Endothelial cell of umbilical vein (primary cell): ENCODE data around the gene TMEM214. TPM values are rescaled to one million over a fixed set of nuclear protein-coding genes. Genes with fewer than 3 reads are reported as not detected.

ENCODE experiments used
- BruUV-seq: library from RNA; stranded (reverse); fragments of 400-500 nt; replicated peaks from 2 replicates; lab custom pipeline; 2021; lab: Mats Ljungman, UMichigan
- CTCF ChIA-PET: fragments of 300-600, 350-600 bp; sonication (Branson Sonifier 250); formaldehyde crosslinking; loops from one replicate; lab custom pipeline; 2021; ENCODE audit warnings: antibody characterized with exemption, inconsistent platforms; lab: Charles Lee
- POLR2A ChIA-PET: fragments of 300-600, 350-600 bp; sonication (Branson Sonifier 250); formaldehyde crosslinking; loops from one replicate; lab custom pipeline; 2021; ENCODE audit warnings: antibody characterized with exemption, inconsistent platforms; lab: Charles Lee
- DNase-seq: peaks from one replicate; pipeline ENCODE4 v3.0.0-alpha.2; 2011; ENCODE audit warnings: low read depth, low spot score
- FAIRE-seq: peaks from 2 replicates; lab custom pipeline; 2011; peaks lifted over from hg19 to GRCh38; lab: Jason Lieb, UNC
- H2AFZ ChIP-seq: 2 replicates; pipeline ENCODE4 v1.6.0; 2012; ENCODE audit warnings: low read depth, low read length, control low read depth, inconsistent platforms
- H3K27ac ChIP-seq: 2 replicates; pipeline ENCODE4 v1.5.1; 2011; ENCODE audit warnings: low read depth, mild to moderate bottlenecking, control low read depth, low read length, moderate library complexity; ENCODE audit not compliant: insufficient read depth
- H3K27me3 ChIP-seq, 2 experiments: 2 replicates each; pipeline versions ENCODE4 v1.6.0 to v1.6.1; 2011; ENCODE audit warnings: low read length in 2 of 2, mixed read lengths in 1 of 2; ENCODE audit not compliant: control insufficient read depth in 2 of 2, insufficient read depth in 2 of 2
- H3K36me3 ChIP-seq, 2 experiments: 2 replicates in 1 of 2; 3 replicates in 1 of 2; pipeline ENCODE4 v1.5.1; 2011; ENCODE audit warnings: low read length in 2 of 2, mild to moderate bottlenecking in 1 of 2, moderate library complexity in 1 of 2; ENCODE audit not compliant: control insufficient read depth in 2 of 2, insufficient read depth in 2 of 2; ENCODE audit errors: extremely low read depth in 1 of 2
- H3K4me1 ChIP-seq: 3 replicates; pipeline ENCODE4 v1.5.1; 2011; ENCODE audit warnings: mild to moderate bottlenecking, low read length; ENCODE audit not compliant: control insufficient read depth, insufficient read depth; ENCODE audit errors: extremely low read depth
- H3K4me2 ChIP-seq: 2 replicates; pipeline ENCODE4 v1.6.1; 2011; ENCODE audit warnings: low read length, control low read depth, mixed read lengths; ENCODE audit not compliant: insufficient read depth
- H3K4me3 ChIP-seq, 3 experiments: fragments of 200-600 bp in 1 of 3; sonication (generic), shearing (Covaris generic) in 1 of 3; replicated peaks in 1 of 3; 2 replicates each; pipeline ENCODE4 v1.5.1; 2011 to 2016; ENCODE audit warnings: control low read depth in 3 of 3, low read length in 3 of 3, mild to moderate bottlenecking in 2 of 3, inconsistent platforms in 1 of 3, low read depth in 1 of 3, moderate library complexity in 1 of 3; ENCODE audit not compliant: insufficient read depth in 1 of 3
- H3K79me2 ChIP-seq: 2 replicates; pipeline ENCODE4 v1.6.0; 2012; ENCODE audit warnings: low read length, inconsistent platforms; ENCODE audit not compliant: control insufficient read depth, insufficient read depth
- H3K9ac ChIP-seq: replicated peaks from 2 replicates; pipeline ENCODE3; 2011; ENCODE audit warnings: low read length, control low read depth; ENCODE audit not compliant: insufficient read depth; ENCODE audit errors: extremely low read depth
- H3K9me1 ChIP-seq: replicated peaks from 3 replicates; pipeline ENCODE4 v1.6.0; 2011; ENCODE audit warnings: mild to moderate bottlenecking, low read length; ENCODE audit not compliant: control insufficient read depth, insufficient read depth; ENCODE audit errors: extremely low read depth
- H3K9me3 ChIP-seq: replicated peaks from 2 replicates; pipeline ENCODE4 v1.5.1; 2012; ENCODE audit warnings: low read length, inconsistent platforms; ENCODE audit not compliant: control insufficient read depth, insufficient read depth
- H4K20me1 ChIP-seq: replicated peaks from 2 replicates; pipeline ENCODE3; 2011; ENCODE audit warnings: mild to moderate bottlenecking, low read length; ENCODE audit not compliant: control insufficient read depth, insufficient read depth; ENCODE audit errors: extremely low read depth
- EZH2 ChIP-seq: IDR thresholded peaks from 2 replicates; pipeline ENCODE4 v1.6.1; 2012; ENCODE audit warnings: borderline replicate concordance, low read depth, mild to moderate bottlenecking, moderate library complexity, low read length, inconsistent platforms; ENCODE audit not compliant: severe bottlenecking
- FOS ChIP-seq: IDR thresholded peaks from 2 replicates; pipeline ENCODE4 v1.6.1; 2011; ENCODE audit warnings: mild to moderate bottlenecking, low read length, moderate library complexity, borderline replicate concordance; ENCODE audit not compliant: insufficient read depth
- GATA2 ChIP-seq: IDR thresholded peaks from 2 replicates; pipeline ENCODE4 v1.7.0; 2011; ENCODE audit warnings: low read depth, mild to moderate bottlenecking, moderate library complexity, mixed read lengths, low read length; ENCODE audit not compliant: insufficient read length, insufficient read depth
- JUN ChIP-seq: IDR thresholded peaks from 2 replicates; pipeline ENCODE4 v1.6.1; 2011; ENCODE audit warnings: borderline replicate concordance, low read depth; ENCODE audit not compliant: insufficient read length, insufficient read depth
- MYC ChIP-seq: IDR thresholded peaks from one replicate; pipeline ENCODE4 v1.6.1; 2011; ENCODE audit warnings: mild to moderate bottlenecking, low read depth, low read length
- POLR2A ChIP-seq: IDR thresholded peaks from 2 replicates; pipeline ENCODE4 v1.6.1; 2012; ENCODE audit warnings: low read depth, mild to moderate bottlenecking, control low read depth, low read length
- POLR2AphosphoS5 ChIP-seq: IDR thresholded peaks from 2 replicates; pipeline ENCODE4 v1.6.1; 2012; ENCODE audit warnings: low read depth, mild to moderate bottlenecking, control low read depth, low read length, moderate library complexity; ENCODE audit not compliant: insufficient read depth
- dilution Hi-C: fragments of 300-500 bp; cut with MboI; formaldehyde crosslinking; loops from one replicate; pipeline ENCODE4 v1.15.0; 2019; ENCODE audit warnings: low sequenced_read_pairs; ENCODE audit not compliant: extremely low pct_ligation_motif_present
- intact Hi-C: fragments of 100-400 bp; cut with micrococcal nuclease; formaldehyde crosslinking; loops from one replicate; pipeline ENCODE4 v1.10.0; 2022
- polyA plus RNA-seq, 4 experiments: library from polyadenylated mRNA; depleted of rRNA in 3 of 4; stranded (reverse) in 3 of 4; unstranded in 1 of 4; fragments of >200 nt; gene quantifications; 2 replicates each; pipeline versions ENCODE4 v1.2.1 to v1.2.3, GENCODE V29; 2011 to 2012; ENCODE audit warnings: missing spikeins in 1 of 4
- total RNA-seq: library from RNA; stranded (reverse); gene quantifications from 2 replicates; pipeline ENCODE4 v1.2.3, GENCODE V29; 2021
- TF ChIP-seq, protein P1 (sequence below), 2 donors: IDR thresholded peaks; 1 replicate in 1 of 2; 2 replicates in 1 of 2; pipeline ENCODE4 v1.5.1; 2011; ENCODE audit warnings: low read length in 2 of 2, mild to moderate bottlenecking in 2 of 2, moderate library complexity in 2 of 2, control low read depth in 1 of 2, inconsistent platforms in 1 of 2, low read depth in 1 of 2; ENCODE audit not compliant: insufficient read depth in 1 of 2; ENCODE audit errors: extremely low read depth in 1 of 2
- TF ChIP-seq, protein P2 (sequence below): IDR thresholded peaks from 2 replicates; pipeline ENCODE4 v1.6.1; 2011; ENCODE audit not compliant: insufficient read depth, insufficient read length

The TMEM214 gene
- total and polyA plus RNA-seq, 2 donors (not counting 3 experiments of a cell fraction or from before 2014, with no cell fraction given) = 109 to 163 TPM

- ChIA-PET POLR2A (no interaction called here), CTCF (interaction anchor here (1.0 kb wide), 1 partner anchor 14 kb away, joined by 3 read pairs; no protein-coding TSS in a partner anchor)
- Histone ChIP-seq H3K9me1 (no peaks in the 10 kb centered on the region), H3K9ac (no peak overlapping the region), H2AFZ (no peak overlapping the region), H3K9me3 (no peaks in the 10 kb centered on the region), H3K4me1 (peaks cover 8% of the 10 kb centered on the region), H3K79me2 (no peaks in the 10 kb centered on the region), H3K27me3 (no peaks in the 10 kb centered on the region), H3K4me2 (no peak overlapping the region), H3K4me3 (no peak overlapping the region), H4K20me1 (no peaks in the 10 kb centered on the region), H3K36me3 (no peaks in the 10 kb centered on the region), H3K27ac (no peak overlapping the region)
- no TSS peak for BruUV-seq
- no peak for TF ChIP-seq POLR2A
- TF ChIP-seq EZH2 = no peak
- TF ChIP-seq FOS = no peak
- TF ChIP-seq MYC = no peak
- TF ChIP-seq, protein P1, sequence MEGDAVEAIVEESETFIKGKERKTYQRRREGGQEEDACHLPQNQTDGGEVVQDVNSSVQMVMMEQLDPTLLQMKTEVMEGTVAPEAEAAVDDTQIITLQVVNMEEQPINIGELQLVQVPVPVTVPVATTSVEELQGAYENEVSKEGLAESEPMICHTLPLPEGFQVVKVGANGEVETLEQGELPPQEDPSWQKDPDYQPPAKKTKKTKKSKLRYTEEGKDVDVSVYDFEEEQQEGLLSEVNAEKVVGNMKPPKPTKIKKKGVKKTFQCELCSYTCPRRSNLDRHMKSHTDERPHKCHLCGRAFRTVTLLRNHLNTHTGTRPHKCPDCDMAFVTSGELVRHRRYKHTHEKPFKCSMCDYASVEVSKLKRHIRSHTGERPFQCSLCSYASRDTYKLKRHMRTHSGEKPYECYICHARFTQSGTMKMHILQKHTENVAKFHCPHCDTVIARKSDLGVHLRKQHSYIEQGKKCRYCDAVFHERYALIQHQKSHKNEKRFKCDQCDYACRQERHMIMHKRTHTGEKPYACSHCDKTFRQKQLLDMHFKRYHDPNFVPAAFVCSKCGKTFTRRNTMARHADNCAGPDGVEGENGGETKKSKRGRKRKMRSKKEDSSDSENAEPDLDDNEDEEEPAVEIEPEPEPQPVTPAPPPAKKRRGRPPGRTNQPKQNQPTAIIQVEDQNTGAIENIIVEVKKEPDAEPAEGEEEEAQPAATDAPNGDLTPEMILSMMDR (IDR thresholded peaks at IDR 0.05; ENCODE audit: extremely low read depth in 1 of 2, insufficient read depth in 1 of 2, low read depth in 1 of 2, low read length in 2 of 2) = no peak
- TF ChIP-seq GATA2 = no peak
- TF ChIP-seq, protein P2, sequence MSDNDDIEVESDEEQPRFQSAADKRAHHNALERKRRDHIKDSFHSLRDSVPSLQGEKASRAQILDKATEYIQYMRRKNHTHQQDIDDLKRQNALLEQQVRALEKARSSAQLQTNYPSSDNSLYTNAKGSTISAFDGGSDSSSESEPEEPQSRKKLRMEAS = no peak
- TF ChIP-seq POLR2AphosphoS5 = no peak
- TF ChIP-seq JUN = no peak
- intact Hi-C loops (no loop called here), dilution Hi-C loops (no loop called here)
- no peak for DNase-seq
- no peak for FAIRE-seq
Observed at GRCh38 chr2:27079233-27080139, 46.7 kb downstream of the TMEM214 start.
